Panc1 (cell line): ENCODE results near the gene FMN2. TPM values are rescaled to one million over a fixed set of nuclear protein-coding genes. Genes with fewer than 3 reads are reported as not detected.

Source experiments
- ATAC-seq: fragments of 200-7000 bp; cut with Tn5 transposase; 2 replicates; pipeline ENCODE4 v1.9.1; 2020; ENCODE audit warnings: mild to moderate bottlenecking, moderate library complexity
- BruUV-seq: library from RNA; stranded (reverse); fragments of 400-500 nt; replicated peaks from 2 replicates; lab custom pipeline; 2021; lab: Mats Ljungman, UMichigan
- CTCF ChIA-PET: fragments of 300-600 bp; sonication (Branson Sonifier 250); formaldehyde crosslinking; loops from one replicate; lab custom pipeline; 2022; ENCODE audit warnings: antibody characterized with exemption; lab: Charles Lee
- POLR2A ChIA-PET: fragments of 300-600 bp; sonication (Branson Sonifier 250); formaldehyde crosslinking; loops from one replicate; lab custom pipeline; 2022; ENCODE audit warnings: antibody characterized with exemption; lab: Charles Lee
- DNase-seq: peaks from one replicate; pipeline ENCODE4 v3.0.0-alpha.2; 2010; ENCODE audit warnings: low read depth, low spot score
- H3K27ac ChIP-seq: 2 replicates; pipeline ENCODE4 v1.5.1; 2011; ENCODE audit warnings: mild to moderate bottlenecking, low read length, inconsistent platforms
- H3K27me3 ChIP-seq: fragments of 200-500 bp; sonication (Bioruptor generic); 2 replicates; pipeline ENCODE4 v1.6.0; 2014; ENCODE audit warnings: low read length, inconsistent platforms; ENCODE audit not compliant: control insufficient read depth, insufficient read depth
- H3K36me3 ChIP-seq: fragments of 200-500 bp; sonication (Bioruptor generic); 2 replicates; pipeline ENCODE4 v1.5.1; 2014; ENCODE audit warnings: inconsistent platforms, mild to moderate bottlenecking, low read length, moderate library complexity; ENCODE audit not compliant: control insufficient read depth, insufficient read depth
- H3K4me1 ChIP-seq: 2 replicates; pipeline ENCODE4 v1.5.1; 2011; ENCODE audit warnings: inconsistent platforms, mild to moderate bottlenecking, low read length, moderate library complexity; ENCODE audit not compliant: control insufficient read depth, insufficient read depth
- H3K4me3 ChIP-seq, 2 experiments: 2 replicates each; pipeline ENCODE4 v1.5.1; 2011 to 2012; ENCODE audit warnings: low read depth in 2 of 2, low read length in 2 of 2, mild to moderate bottlenecking in 2 of 2, inconsistent platforms in 1 of 2, moderate library complexity in 1 of 2
- H3K9me3 ChIP-seq: fragments of 200-500 bp; sonication (Bioruptor generic); 2 replicates; pipeline ENCODE4 v1.5.1; 2014; ENCODE audit warnings: low read depth, mild to moderate bottlenecking, inconsistent platforms, low read length, moderate library complexity; ENCODE audit not compliant: control insufficient read depth, insufficient read depth
- POLR2AphosphoS5 ChIP-seq: IDR thresholded peaks from 2 replicates; pipeline ENCODE4 v1.6.1; 2012; ENCODE audit warnings: mild to moderate bottlenecking, low read depth, low read length, moderate library complexity
- REST ChIP-seq, 2 experiments: IDR thresholded peaks; 2 replicates each; pipeline ENCODE4 v1.6.1; 2011 to 2012; ENCODE audit warnings: low read depth in 2 of 2, control low read depth in 1 of 2, low read length in 1 of 2, mild to moderate bottlenecking in 1 of 2, moderate library complexity in 1 of 2; ENCODE audit not compliant: insufficient read depth in 1 of 2
- SIN3A ChIP-seq: IDR thresholded peaks from 2 replicates; pipeline ENCODE4 v1.6.1; 2012; ENCODE audit warnings: low read depth, mild to moderate bottlenecking, low read length, moderate library complexity, borderline replicate concordance; ENCODE audit not compliant: insufficient read depth
- in situ Hi-C: cut with HindIII; loops from 2 replicates; pipeline ENCODE4 v1.10.0; 2016; ENCODE audit warnings: low sequenced_read_pairs, low pct_unique_long_range_greater_than_20kb
- intact Hi-C: fragments of 100-400 bp; cut with micrococcal nuclease; formaldehyde crosslinking; loops from one replicate; pipeline ENCODE4 v1.10.0; 2022; ENCODE audit not compliant: unreplicated experiment
- total RNA-seq: library from RNA; stranded (reverse); gene quantifications from one replicate; pipeline ENCODE4 v1.2.1, GENCODE V29; 2021; ENCODE audit not compliant: unreplicated experiment
- TF ChIP-seq, protein P1 (sequence below): fragments of 450-650 bp; IDR thresholded peaks from 2 replicates; pipeline ENCODE4 v1.5.1; 2017; ENCODE audit warnings: mild to moderate bottlenecking

Gene FMN2
- total RNA-seq, 1 experiment from 2014 or later = 1.9 TPM

DNA sequence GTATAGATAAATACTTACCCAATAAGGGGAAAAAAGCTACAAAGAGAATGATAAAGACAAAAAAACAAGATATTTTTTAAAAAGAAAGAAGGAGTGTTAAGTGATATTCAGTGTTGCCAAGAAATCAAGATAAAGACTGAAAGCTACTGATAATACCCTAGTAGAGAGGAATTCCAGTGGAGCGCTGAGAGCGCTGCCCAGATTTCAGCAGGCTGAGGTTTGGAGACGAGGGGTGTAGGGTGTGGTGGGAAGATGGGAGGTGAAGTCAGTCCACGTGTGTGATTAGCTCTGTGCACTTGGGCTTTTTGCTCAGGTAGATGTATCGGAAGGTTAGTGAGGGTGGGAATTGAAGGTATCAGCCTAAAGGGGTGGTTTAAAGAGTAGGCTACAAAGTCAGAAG, 47.8 kb downstream of the FMN2 start:
- intact Hi-C loops (no loop called here), in situ Hi-C loops (no loop called here)
- ChIA-PET CTCF (no interaction called here), POLR2A (no interaction called here)
- Histone ChIP-seq H3K27me3 (no peaks in the 10 kb centered on the region), H3K9me3 (no peaks in the 10 kb centered on the region), H3K27ac (no peak overlapping the region), H3K4me3 (no peak overlapping the region), H3K36me3 (no peaks in the 10 kb centered on the region), H3K4me1 (no peaks in the 10 kb centered on the region)
- no TSS peak for BruUV-seq
- ATAC-seq (no peak), DNase-seq (no peak)
- TF ChIP-seq SIN3A (no peak), REST (IDR thresholded peaks at IDR 0.05; ENCODE audit: insufficient read depth in 1 of 2, low read depth in 2 of 2, low read length in 1 of 2) (no peak), POLR2AphosphoS5 (no peak)
- TF ChIP-seq, protein P1, sequence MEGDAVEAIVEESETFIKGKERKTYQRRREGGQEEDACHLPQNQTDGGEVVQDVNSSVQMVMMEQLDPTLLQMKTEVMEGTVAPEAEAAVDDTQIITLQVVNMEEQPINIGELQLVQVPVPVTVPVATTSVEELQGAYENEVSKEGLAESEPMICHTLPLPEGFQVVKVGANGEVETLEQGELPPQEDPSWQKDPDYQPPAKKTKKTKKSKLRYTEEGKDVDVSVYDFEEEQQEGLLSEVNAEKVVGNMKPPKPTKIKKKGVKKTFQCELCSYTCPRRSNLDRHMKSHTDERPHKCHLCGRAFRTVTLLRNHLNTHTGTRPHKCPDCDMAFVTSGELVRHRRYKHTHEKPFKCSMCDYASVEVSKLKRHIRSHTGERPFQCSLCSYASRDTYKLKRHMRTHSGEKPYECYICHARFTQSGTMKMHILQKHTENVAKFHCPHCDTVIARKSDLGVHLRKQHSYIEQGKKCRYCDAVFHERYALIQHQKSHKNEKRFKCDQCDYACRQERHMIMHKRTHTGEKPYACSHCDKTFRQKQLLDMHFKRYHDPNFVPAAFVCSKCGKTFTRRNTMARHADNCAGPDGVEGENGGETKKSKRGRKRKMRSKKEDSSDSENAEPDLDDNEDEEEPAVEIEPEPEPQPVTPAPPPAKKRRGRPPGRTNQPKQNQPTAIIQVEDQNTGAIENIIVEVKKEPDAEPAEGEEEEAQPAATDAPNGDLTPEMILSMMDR = no peak

DNA sequence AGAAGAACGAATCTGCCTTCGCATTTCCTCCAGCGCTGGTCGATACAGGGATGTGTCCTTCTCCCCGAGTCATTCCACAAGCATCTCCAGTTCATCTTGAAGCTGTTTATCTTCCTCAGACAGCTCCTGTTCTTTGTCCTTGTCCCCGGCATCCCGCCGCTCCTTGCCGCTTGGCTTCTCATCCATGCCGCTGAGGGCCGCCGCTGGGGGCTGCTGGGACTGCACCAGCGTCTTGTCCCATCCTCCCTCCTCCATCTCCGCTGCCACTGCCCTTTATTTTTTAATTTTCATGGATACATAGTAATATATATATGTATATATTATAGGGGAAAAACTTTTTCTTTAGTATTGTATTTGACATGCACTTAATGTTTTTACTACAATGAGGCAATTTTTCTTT, 53.4 kb downstream of the FMN2 start:
- no peak for DNase-seq
- no peaks in the 10 kb centered on the region for H3K36me3 ChIP-seq
- no TSS peak for BruUV-seq
- intact Hi-C loops = no loop called here
- H3K27me3 ChIP-seq = no peaks in the 10 kb centered on the region
- H3K4me1 ChIP-seq = no peaks in the 10 kb centered on the region
- no peak for ATAC-seq
- H3K4me3 ChIP-seq = no peak overlapping the region
- TF ChIP-seq SIN3A (no peak), REST (IDR thresholded peaks at IDR 0.05; ENCODE audit: insufficient read depth in 1 of 2, low read depth in 2 of 2, low read length in 1 of 2) (no peak)
- TF ChIP-seq, protein P1 = no peak
- no peak overlapping the region for H3K27ac ChIP-seq
- no peaks in the 10 kb centered on the region for H3K9me3 ChIP-seq
- ChIA-PET CTCF (no interaction called here), POLR2A (interaction anchor here (0.6 kb wide), 1 partner anchor 546 kb away, joined by 3 read pairs; no protein-coding TSS in a partner anchor)
- in situ Hi-C loops = no loop called here
